HCT116 (cell line): ENCODE measurements around the gene NONO. TPM values are rescaled to one million over a fixed set of nuclear protein-coding genes. Genes with fewer than 3 reads are reported as not detected.

Experiments
- ATAC-seq: fragments of 200-7000 bp; cut with Tn5 transposase; 2 replicates; pipeline ENCODE4 v1.9.1; 2020; ENCODE audit warnings: mild to moderate bottlenecking, moderate library complexity
- BruUV-seq: library from RNA; stranded (reverse); fragments of 400-500 nt; replicated peaks from 2 replicates; lab custom pipeline; 2021; lab: Mats Ljungman, UMichigan
- CTCF ChIA-PET: fragments of 300-600 bp; sonication (Branson Sonifier 250); formaldehyde crosslinking; loops from one replicate; lab custom pipeline; 2021; ENCODE audit warnings: antibody characterized with exemption; lab: Charles Lee
- POLR2A ChIA-PET: fragments of 300-600, 350-600 bp; sonication (Branson Sonifier 250); formaldehyde crosslinking; loops from one replicate; lab custom pipeline; 2021; ENCODE audit warnings: antibody characterized with exemption; lab: Charles Lee
- RAD21 ChIA-PET, 2 experiments: fragments of 300-600 bp; sonication (Branson Sonifier 250); formaldehyde crosslinking; loops; one replicate each; lab custom pipeline; 2023; ENCODE audit warnings: low total read pairs in 2 of 2; ENCODE audit not compliant: uncharacterized antibody in 2 of 2, unreplicated experiment in 2 of 2, low non-redundant PET in 1 of 2; lab: Charles Lee
- DNase-seq: peaks from one replicate; pipeline ENCODE4 v3.0.0-alpha.2; 2010; ENCODE audit warnings: low read depth, low spot score
- H2AFZ ChIP-seq: fragments of 200-600 bp; shearing (Covaris generic), sonication (generic); 2 replicates; pipeline ENCODE4 v1.6.1; 2017; ENCODE audit warnings: low read depth, mixed run types, mixed read lengths, antibody characterized with exemption, low read length; ENCODE audit not compliant: poor library complexity, severe bottlenecking
- H3K27ac ChIP-seq: 2 replicates; pipeline ENCODE4 v1.5.1; 2012; ENCODE audit warnings: low read depth, low read length
- H3K27me3 ChIP-seq: fragments of 200-600 bp; sonication (generic); 2 replicates; pipeline ENCODE4 v1.6.1; 2016; ENCODE audit warnings: mixed run types, low read length, mixed read lengths; ENCODE audit not compliant: insufficient read depth
- H3K36me3 ChIP-seq, 2 experiments: fragments of 200-500 bp in 1 of 2; fragments of 200-600 bp in 1 of 2; sonication (Bioruptor generic) in 1 of 2; sonication (generic) in 1 of 2; 2 replicates each; pipeline versions ENCODE4 v1.5.1 to v1.6.1; 2014 to 2016; ENCODE audit warnings: low read length in 2 of 2, inconsistent platforms in 1 of 2, mixed read lengths in 1 of 2, mixed run types in 1 of 2; ENCODE audit not compliant: insufficient read depth in 2 of 2, control insufficient read depth in 1 of 2
- H3K4me1 ChIP-seq, 2 experiments: fragments of 200-600 bp in 1 of 2; sonication (generic) in 1 of 2; 2 replicates each; pipeline versions ENCODE4 v1.5.1 to v1.6.1; 2012 to 2017; ENCODE audit warnings: low read length in 2 of 2, inconsistent platforms in 1 of 2, mild to moderate bottlenecking in 1 of 2, mixed read lengths in 1 of 2, mixed run types in 1 of 2, moderate library complexity in 1 of 2; ENCODE audit not compliant: insufficient read depth in 2 of 2, control insufficient read depth in 1 of 2
- H3K4me2 ChIP-seq: fragments of 200-600 bp; sonication (generic); 2 replicates; pipeline ENCODE4 v1.6.1; 2017; ENCODE audit warnings: mixed run types, low read length, mixed read lengths
- H3K4me3 ChIP-seq, 2 experiments: fragments of 200-600 bp in 1 of 2; sonication (generic) in 1 of 2; replicated peaks in 1 of 2; 2 replicates each; pipeline ENCODE4 v1.5.1; 2011 to 2016; ENCODE audit warnings: low read length in 2 of 2, control low read depth in 1 of 2, low read depth in 1 of 2, mild to moderate bottlenecking in 1 of 2, mixed read lengths in 1 of 2, mixed run types in 1 of 2
- H3K79me2 ChIP-seq: fragments of 200-600 bp; sonication (generic); 2 replicates; pipeline ENCODE4 v1.6.1; 2017; ENCODE audit warnings: mild to moderate bottlenecking, mixed run types, low read length, moderate library complexity, mixed read lengths; ENCODE audit not compliant: insufficient read depth
- H3K9ac ChIP-seq: fragments of 200-600 bp; sonication (generic); 2 replicates; pipeline ENCODE4 v1.6.1; 2016; ENCODE audit warnings: low read length, mixed read lengths
- H3K9me2 ChIP-seq: fragments of 200-600 bp; sonication (generic), shearing (Covaris generic); 2 replicates; pipeline ENCODE4 v1.6.1; 2017; ENCODE audit warnings: mixed run types, mild to moderate bottlenecking, moderate library complexity; ENCODE audit not compliant: insufficient read depth
- H3K9me3 ChIP-seq, 2 experiments: fragments of 200-500 bp in 1 of 2; fragments of 200-600 bp in 1 of 2; sonication (Bioruptor generic) in 1 of 2; sonication (generic) in 1 of 2; 2 replicates each; pipeline ENCODE4 v1.6.1; 2014 to 2017; ENCODE audit warnings: low read length in 2 of 2, mixed read lengths in 2 of 2, inconsistent platforms in 1 of 2, low read depth in 1 of 2, mild to moderate bottlenecking in 1 of 2, mixed run types in 1 of 2, moderate library complexity in 1 of 2; ENCODE audit not compliant: control insufficient read depth in 1 of 2, insufficient read depth in 1 of 2
- H4K20me1 ChIP-seq: fragments of 200-600 bp; sonication (generic), shearing (Covaris generic); 2 replicates; pipeline ENCODE4 v1.6.1; 2017; ENCODE audit warnings: mixed run types, mild to moderate bottlenecking, moderate library complexity; ENCODE audit not compliant: insufficient read depth
- CEBPB ChIP-seq: IDR thresholded peaks from 2 replicates; pipeline ENCODE4 v1.6.1; 2012; ENCODE audit warnings: low read depth
- EGR1 ChIP-seq: IDR thresholded peaks from 2 replicates; pipeline ENCODE4 v1.6.1; 2012; ENCODE audit warnings: low read depth
- ELF1 ChIP-seq: IDR thresholded peaks from 2 replicates; pipeline ENCODE4 v1.6.1; 2012; ENCODE audit warnings: low read depth, borderline replicate concordance
- EZH2 ChIP-seq: fragments of 200-600 bp; sonication (generic); IDR thresholded peaks from 2 replicates; pipeline ENCODE4 v1.6.1; 2017; ENCODE audit warnings: antibody characterized with exemption, mixed run types
- EZH2phosphoT487 ChIP-seq: fragments of 200-600 bp; IDR thresholded peaks from 2 replicates; pipeline ENCODE4 v1.6.1; 2018; ENCODE audit warnings: antibody characterized with exemption, borderline replicate concordance
- JUND ChIP-seq: IDR thresholded peaks from 2 replicates; pipeline ENCODE4 v1.6.1; 2012
- POLR2AphosphoS5 ChIP-seq: IDR thresholded peaks from 2 replicates; pipeline ENCODE4 v1.6.1; 2011; ENCODE audit warnings: mild to moderate bottlenecking, low read depth, low read length, moderate library complexity
- RAD21 ChIP-seq: IDR thresholded peaks from 2 replicates; pipeline ENCODE4 v1.6.1; 2012; ENCODE audit warnings: low read depth, mild to moderate bottlenecking
- REST ChIP-seq: IDR thresholded peaks from 2 replicates; pipeline ENCODE4 v1.6.1; 2012; ENCODE audit warnings: low read depth
- SIN3A ChIP-seq: IDR thresholded peaks from 2 replicates; pipeline ENCODE4 v1.6.1; 2012; ENCODE audit warnings: low read depth
- SRF ChIP-seq: IDR thresholded peaks from 2 replicates; pipeline ENCODE4 v1.6.1; 2012; ENCODE audit warnings: low read depth
- TCF7L2 ChIP-seq: IDR thresholded peaks from 2 replicates; pipeline ENCODE4 v1.7.0; 2011; ENCODE audit warnings: borderline replicate concordance, inconsistent platforms; ENCODE audit not compliant: insufficient read depth, insufficient read length; ENCODE audit errors: extremely low read depth
- YY1 ChIP-seq: IDR thresholded peaks from 2 replicates; pipeline ENCODE4 v1.6.1; 2011; ENCODE audit warnings: low read length, low read depth, moderate library complexity, mild to moderate bottlenecking; ENCODE audit not compliant: insufficient replicate concordance; ENCODE audit errors: extremely low read depth
- ZBTB33 ChIP-seq: IDR thresholded peaks from 2 replicates; pipeline ENCODE4 v1.6.1; 2011; ENCODE audit warnings: mild to moderate bottlenecking, low read length, moderate library complexity; ENCODE audit not compliant: insufficient replicate concordance; ENCODE audit errors: extremely low read depth
- ZFX ChIP-seq: fragments of 450-650 bp; IDR thresholded peaks from 2 replicates; pipeline ENCODE4 v1.6.1; 2017
- ZNF274 ChIP-seq: fragments of 200-500 bp; sonication (Bioruptor generic); IDR thresholded peaks from 2 replicates; pipeline ENCODE4 v1.6.1; 2014; ENCODE audit warnings: mild to moderate bottlenecking, low read depth, low read length, inconsistent platforms
- intact Hi-C: fragments of 100-400 bp; cut with micrococcal nuclease; formaldehyde crosslinking; loops from 2 replicates; pipeline ENCODE4 v1.10.0; 2022
- total RNA-seq: library from RNA; stranded (reverse); gene quantifications from one replicate; pipeline ENCODE4 v1.2.1, GENCODE V29; 2021; ENCODE audit not compliant: unreplicated experiment

NONO gene
- total RNA-seq, 1 experiment from 2014 or later = 523 TPM

GRCh38 chrX:71285929-71286328 is 2.5 kb downstream of the NONO start (continued):
- TF ChIP-seq REST (no peak), JUND (no peak), EZH2phosphoT487 (no peak), SIN3A (no peak)

- no peak for ATAC-seq
- H2AFZ ChIP-seq = no peak overlapping the region
Observed at GRCh38 chrX:71291381-71291780, 7.9 kb downstream of the NONO start.

More at GRCh38 chrX:71291381-71291780, 7.9 kb downstream of the NONO start:
- Histone ChIP-seq H3K4me3 (no peak overlapping the region), H4K20me1 (peaks cover 15% of the 10 kb centered on the region; the same call in 1 of the 2 replicates), H3K9ac (no peak overlapping the region), H3K36me3 (peaks cover 22 to 30% of the 10 kb centered on the region in 2 experiments), H3K27me3 (no peaks in the 10 kb centered on the region), H3K4me1 (no peaks in the 10 kb centered on the region), H3K9me2 (no peaks in the 10 kb centered on the region), H3K4me2 (no peak overlapping the region), H3K27ac (no peak overlapping the region), H3K79me2 (peaks cover 80% of the 10 kb centered on the region), H3K9me3 (no peaks in the 10 kb centered on the region)
- POLR2A ChIA-PET = no interaction called here
- CTCF ChIA-PET = no interaction called here
- RAD21 ChIA-PET = no interaction called here
- intact Hi-C loops = no loop called here
- TF ChIP-seq ZNF274 (no peak), ZFX (no peak), SRF (no peak), ELF1 (no peak), TCF7L2 (no peak), EZH2 (no peak), YY1 (no peak), CEBPB (no peak), ZBTB33 (no peak), EGR1 (no peak), POLR2AphosphoS5 (no peak), RAD21 (no peak)
- no peak for DNase-seq
- no TSS peak for BruUV-seq
